ENCODE results near the gene SLC8A1.

SLC8A1 gene

GRCh38 chr2:40386177-40386576, 65.7 kb downstream of the SLC8A1 start:
- DNase-seq (ENCODE audit: low read depth in 2 of 2), result no peak

GRCh38 chr2:40384714-40385113, 67.2 kb downstream of the SLC8A1 start:
- no peak for DNase-seq (ENCODE audit: low read depth in 2 of 2)

GRCh38 chr2:40384233-40384632, 67.7 kb downstream of the SLC8A1 start:
- DNase-seq (ENCODE audit: low read depth in 2 of 2), result no peak

- no peak for DNase-seq (ENCODE audit: low read depth in 2 of 2)
These were observed 71.2 kb downstream of the SLC8A1 start for GRCh38 chr2:40380721-40381120.

- no peak for DNase-seq (ENCODE audit: low read depth in 2 of 2)
These were observed 71.8 kb downstream of the SLC8A1 start for GRCh38 chr2:40380041-40380440.

- DNase-seq (ENCODE audit: low read depth in 2 of 2), result no peak
These were observed 77.2 kb downstream of the SLC8A1 start for GRCh38 chr2:40374543-40375240.

GRCh38 chr2:40373111-40373510, 78.8 kb downstream of the SLC8A1 start:
- no peak for DNase-seq (ENCODE audit: low read depth in 2 of 2)

- no peak for DNase-seq (ENCODE audit: low read depth in 2 of 2)
These were observed 79.5 kb downstream of the SLC8A1 start for GRCh38 chr2:40372283-40372985.

- DNase-seq (ENCODE audit: low read depth in 2 of 2), result no peak
These were observed 80.2 kb downstream of the SLC8A1 start for GRCh38 chr2:40371525-40372282.

- no peak for DNase-seq (ENCODE audit: low read depth in 2 of 2)
These were observed 81.9 kb downstream of the SLC8A1 start for GRCh38 chr2:40370007-40370395.

- DNase-seq (ENCODE audit: low read depth in 2 of 2), result no peak
These were observed 82.5 kb downstream of the SLC8A1 start for GRCh38 chr2:40369267-40370006.

- DNase-seq (ENCODE audit: low read depth in 2 of 2), result no peak
These were observed 84.2 kb downstream of the SLC8A1 start for GRCh38 chr2:40367652-40368051.

- no peak for DNase-seq (ENCODE audit: low read depth in 2 of 2)
These were observed 84.9 kb downstream of the SLC8A1 start for GRCh38 chr2:40367032-40367431.

- no peak for DNase-seq (ENCODE audit: low read depth in 2 of 2)
These were observed 87.6 kb downstream of the SLC8A1 start for GRCh38 chr2:40364151-40364874.

GRCh38 chr2:40363631-40364030, 88.3 kb downstream of the SLC8A1 start:
- DNase-seq (ENCODE audit: low read depth in 2 of 2), result no peak

GRCh38 chr2:40363231-40363630, 88.7 kb downstream of the SLC8A1 start:
- no peak for DNase-seq (ENCODE audit: low read depth in 2 of 2)

GRCh38 chr2:40361478-40361877, 90.4 kb downstream of the SLC8A1 start:
- DNase-seq (ENCODE audit: low read depth in 2 of 2), result no peak

GRCh38 chr2:40360652-40361051, 91.2 kb downstream of the SLC8A1 start:
- no peak for DNase-seq (ENCODE audit: low read depth in 2 of 2)

GRCh38 chr2:40359811-40360210, 92.1 kb downstream of the SLC8A1 start:
- no peak for DNase-seq (ENCODE audit: low read depth in 2 of 2)

- no peak for DNase-seq (ENCODE audit: low read depth in 2 of 2)
These were observed 93.1 kb downstream of the SLC8A1 start for GRCh38 chr2:40358783-40359182.

- DNase-seq (ENCODE audit: low read depth in 2 of 2), result no peak
These were observed 94.2 kb downstream of the SLC8A1 start for GRCh38 chr2:40357667-40358066.

Data from stimulated activated CD8-positive, alpha-beta memory T cell treated with anti-CD3 and anti-CD28 coated beads, Interleukin-15, amount 100 ng/mL, for 4 hours (primary cell).